Posterior vena cava (tissue), 2 donors: Measurements from ENCODE around the gene RENBP. TPM values are rescaled to one million over a fixed set of nuclear protein-coding genes. Genes with fewer than 3 reads are reported as not detected.

Source experiments
- DNase-seq: peaks from one replicate; pipeline ENCODE4 v3.0.0-alpha.2; 2020; ENCODE audit warnings: low spot score
- intact Hi-C, 2 donors: fragments of 100-400 bp; cut with DNase I; formaldehyde crosslinking; loops; one replicate each; pipeline versions ENCODE4 v1.14.1 to v1.14.2; 2022 to 2023
- microRNA-seq, 2 donors: library from miRNA; unstranded; fragments of <30 nt; microRNA quantifications; one replicate each; pipeline ENCODE4 v1.2.0, GENCODE V29; 2020 to 2021; ENCODE audit warnings: borderline microRNAs expressed in 2 of 2
- total RNA-seq, 2 donors: library from RNA; stranded (reverse); fragmentation: NEBNext Ultra II Directional; extraction: Animal tissue kit (Norgen Biotek cat#: 25700); gene quantifications; one replicate each; pipeline ENCODE4 v1.2.1, GENCODE V29; 2021
- donor health status: DM: yes; HTN: yes; CAD: no.
- donor health status: DM: yes; HTN: yes; CAD: no.

RENBP gene
- total RNA-seq, 2 donors from 2014 or later = 11.4 to 17.6 TPM

- DNase-seq = no peak
- intact Hi-C loops = no loop called here
Measured at GRCh38 chrX:153885968-153886903, 58.2 kb downstream of the RENBP start, which contains the start of gene L1CAM. Gene L1CAM (minus strand): TSS chrX:153886173. CDS start chrX:153875836, 10,337 bp downstream.

Small RNAs within 50 kb of the gene (microRNA-seq; reads per million reads assigned to microRNA genes)
- gene MIR3202-1 = 0 reads per million in 2 donors
- gene MIR3202-2 = 0 reads per million in 2 donors

Other genes starting within 250 kb of the RENBP start
- 100 to 1,000 TPM; 129 to 133 TPM for gene BCAP31, start 220.3 kb downstream of the RENBP start, total RNA-seq
- gene ABCD1, start 219.8 kb downstream of the RENBP start, total RNA-seq = 10 to 100 TPM; 14.7 to 22.6 TPM
- gene PLXNB3, start 180.4 kb downstream of the RENBP start, total RNA-seq = 10 to 100 TPM; 16.8 to 19.1 TPM
- 1 to 10 TPM; 5.4 to 9.8 TPM for gene SRPK3, start 163.6 kb downstream of the RENBP start, total RNA-seq
- 10 to 100 TPM; 43.9 to 44.1 TPM for gene IDH3G, start 150.3 kb downstream of the RENBP start, total RNA-seq
- 100 to 1,000 TPM; 164 to 225 TPM for gene SSR4, start 150.0 kb downstream of the RENBP start, total RNA-seq
- 10 to 100 TPM; 21.0 to 22.9 TPM for gene PDZD4, start 114.1 kb downstream of the RENBP start, total RNA-seq
- 1 to 10 TPM; 3.8 to 4.4 TPM for gene L1CAM, start 58.5 kb downstream of the RENBP start, total RNA-seq
- gene AVPR2, start 40.0 kb downstream of the RENBP start, total RNA-seq = 1 to 10 TPM; 1.4 to 2.0 TPM
- gene ARHGAP4, start 18.4 kb downstream of the RENBP start, total RNA-seq = 10 to 100 TPM; 36.3 to 47.1 TPM
- 10 to 100 TPM; 69.4 to 75.4 TPM for gene NAA10, start 9.6 kb downstream of the RENBP start, total RNA-seq
- 10 to 100 TPM; 36.9 to 44.6 TPM for gene HCFC1, start 27.2 kb upstream of the RENBP start, total RNA-seq
- gene TMEM187, start 28.1 kb upstream of the RENBP start, total RNA-seq = 1 to 10 TPM; 6.9 to 9.3 TPM
- gene IRAK1, start 75.3 kb upstream of the RENBP start, total RNA-seq = 100 to 1,000 TPM in 1 of 2 donors, 10 to 100 TPM in 1; 88.2 to 114 TPM
- 10 to 100 TPM; 53.6 to 55.0 TPM for gene MECP2, start 153.1 kb upstream of the RENBP start, total RNA-seq
- gene OPN1LW, start 199.6 kb upstream of the RENBP start, total RNA-seq = not detected
- not detected for gene OPN1MW, start 238.0 kb upstream of the RENBP start, total RNA-seq